ENCODE data around the gene APBA1.

The APBA1 gene

GRCh38 chr9:69655065-69655464 is 17.1 kb downstream of the APBA1 start:
- TF ChIP-seq RARB (CRISPR knock-in tag; IDR thresholded peaks at IDR 0.05) (no peak), ZNF565 (CRISPR knock-in tag; conservative IDR thresholded peaks at IDR 0.05; ENCODE audit: low read depth) (no peak), ISL1 (CRISPR knock-in tag; IDR thresholded peaks at IDR 0.05) (no peak), ESRRG (CRISPR knock-in tag; IDR thresholded peaks at IDR 0.05) (no peak), ZNF8 (CRISPR knock-in tag; IDR thresholded peaks at IDR 0.05) (no peak)
- ATAC-seq, result no peak

GRCh38 chr9:69653261-69653660 is 18.9 kb downstream of the APBA1 start:
- TF ChIP-seq ISL1 (CRISPR knock-in tag; IDR thresholded peaks at IDR 0.05), result no peak
- TF ChIP-seq ZNF565 (CRISPR knock-in tag; conservative IDR thresholded peaks at IDR 0.05; ENCODE audit: low read depth), result no peak
- TF ChIP-seq, protein P1, sequence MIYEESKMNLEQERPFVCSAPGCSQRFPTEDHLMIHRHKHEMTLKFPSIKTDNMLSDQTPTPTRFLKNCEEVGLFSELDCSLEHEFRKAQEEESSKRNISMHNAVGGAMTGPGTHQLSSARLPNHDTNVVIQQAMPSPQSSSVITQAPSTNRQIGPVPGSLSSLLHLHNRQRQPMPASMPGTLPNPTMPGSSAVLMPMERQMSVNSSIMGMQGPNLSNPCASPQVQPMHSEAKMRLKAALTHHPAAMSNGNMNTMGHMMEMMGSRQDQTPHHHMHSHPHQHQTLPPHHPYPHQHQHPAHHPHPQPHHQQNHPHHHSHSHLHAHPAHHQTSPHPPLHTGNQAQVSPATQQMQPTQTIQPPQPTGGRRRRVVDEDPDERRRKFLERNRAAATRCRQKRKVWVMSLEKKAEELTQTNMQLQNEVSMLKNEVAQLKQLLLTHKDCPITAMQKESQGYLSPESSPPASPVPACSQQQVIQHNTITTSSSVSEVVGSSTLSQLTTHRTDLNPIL (CRISPR knock-in tag; IDR thresholded peaks at IDR 0.05; ENCODE audit: low read depth), result no peak
- no peak for TF ChIP-seq RARB (CRISPR knock-in tag; IDR thresholded peaks at IDR 0.05)
- no peak for TF ChIP-seq ZC3H10 (CRISPR knock-in tag; IDR thresholded peaks at IDR 0.05)
- TF ChIP-seq PATZ1 (CRISPR knock-in tag; IDR thresholded peaks at IDR 0.05; ENCODE audit: borderline replicate concordance), result no peak
- no peak for TF ChIP-seq OSR1 (CRISPR knock-in tag; IDR thresholded peaks at IDR 0.05)
- no peak for ATAC-seq

GRCh38 chr9:69649566-69650250 is 22.5 kb downstream of the APBA1 start:
- peak; percentile 78 for ATAC-seq
- TF ChIP-seq ZNF565 (CRISPR knock-in tag; conservative IDR thresholded peaks at IDR 0.05; ENCODE audit: low read depth) (no peak), GLIS3 (CRISPR knock-in tag; IDR thresholded peaks at IDR 0.05) (no peak), PATZ1 (CRISPR knock-in tag; IDR thresholded peaks at IDR 0.05; ENCODE audit: borderline replicate concordance) (no peak), ZFP30 (CRISPR knock-in tag; IDR thresholded peaks at IDR 0.05) (no peak), TOX (CRISPR knock-in tag; IDR thresholded peaks at IDR 0.05; ENCODE audit: borderline replicate concordance) (no peak), BACH2 (CRISPR knock-in tag; IDR thresholded peaks at IDR 0.05; ENCODE audit: borderline replicate concordance) (no peak), ZC3H10 (CRISPR knock-in tag; IDR thresholded peaks at IDR 0.05) (no peak), RARB (CRISPR knock-in tag; IDR thresholded peaks at IDR 0.05) (no peak), OSR1 (CRISPR knock-in tag; IDR thresholded peaks at IDR 0.05) (no peak), ARNTL (CRISPR knock-in tag; IDR thresholded peaks at IDR 0.05; ENCODE audit: borderline replicate concordance, low read depth) (no peak), TSHZ2 (CRISPR knock-in tag; IDR thresholded peaks at IDR 0.05) (no peak), ZNF70 (CRISPR knock-in tag; IDR thresholded peaks at IDR 0.05) (no peak), ESRRG (CRISPR knock-in tag; IDR thresholded peaks at IDR 0.05) (no peak), ZFP3 (CRISPR knock-in tag; IDR thresholded peaks at IDR 0.05) (no peak), ISL1 (CRISPR knock-in tag; IDR thresholded peaks at IDR 0.05) (no peak), TCF4 (CRISPR knock-in tag; IDR thresholded peaks at IDR 0.05; ENCODE audit: borderline replicate concordance) (no peak), ZNF8 (CRISPR knock-in tag; IDR thresholded peaks at IDR 0.05) (no peak)
- TF ChIP-seq, protein P2, sequence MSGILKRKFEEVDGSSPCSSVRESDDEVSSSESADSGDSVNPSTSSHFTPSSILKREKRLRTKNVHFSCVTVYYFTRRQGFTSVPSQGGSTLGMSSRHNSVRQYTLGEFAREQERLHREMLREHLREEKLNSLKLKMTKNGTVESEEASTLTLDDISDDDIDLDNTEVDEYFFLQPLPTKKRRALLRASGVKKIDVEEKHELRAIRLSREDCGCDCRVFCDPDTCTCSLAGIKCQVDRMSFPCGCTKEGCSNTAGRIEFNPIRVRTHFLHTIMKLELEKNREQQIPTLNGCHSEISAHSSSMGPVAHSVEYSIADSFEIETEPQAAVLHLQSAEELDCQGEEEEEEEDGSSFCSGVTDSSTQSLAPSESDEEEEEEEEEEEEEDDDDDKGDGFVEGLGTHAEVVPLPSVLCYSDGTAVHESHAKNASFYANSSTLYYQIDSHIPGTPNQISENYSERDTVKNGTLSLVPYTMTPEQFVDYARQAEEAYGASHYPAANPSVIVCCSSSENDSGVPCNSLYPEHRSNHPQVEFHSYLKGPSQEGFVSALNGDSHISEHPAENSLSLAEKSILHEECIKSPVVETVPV (CRISPR knock-in tag; IDR thresholded peaks at IDR 0.05), result no peak
- TF ChIP-seq, protein P1 (CRISPR knock-in tag; IDR thresholded peaks at IDR 0.05; ENCODE audit: low read depth), result no peak

All from SK-N-SH treated with all-trans-retinoic acid at 6 μM for 48 hours (cell line).